AG09309 (cell line): ENCODE data around the gene ZFAND2B.
"Not testable (repeated sequence)": the region's sequence is repeated elsewhere in the genome, so short reads cannot be mapped to it uniquely, and the experiment has no call there.

Source experiments
- DNase-seq: peaks from one replicate; pipeline ENCODE4 v3.0.0-alpha.2; 2010; ENCODE audit warnings: low read depth
- H3K4me3 ChIP-seq: 2 replicates; pipeline ENCODE4 v1.5.1; 2011; ENCODE audit warnings: mild to moderate bottlenecking, low read depth, low read length, moderate library complexity; ENCODE audit not compliant: control insufficient read depth
- TF ChIP-seq, protein P1 (sequence below): IDR thresholded peaks from 2 replicates; pipeline ENCODE4 v1.5.1; 2011; ENCODE audit warnings: mild to moderate bottlenecking, low read depth, low read length, inconsistent platforms; ENCODE audit not compliant: insufficient read depth, control insufficient read depth; ENCODE audit errors: missing control alignments

ZFAND2B gene

DNA sequence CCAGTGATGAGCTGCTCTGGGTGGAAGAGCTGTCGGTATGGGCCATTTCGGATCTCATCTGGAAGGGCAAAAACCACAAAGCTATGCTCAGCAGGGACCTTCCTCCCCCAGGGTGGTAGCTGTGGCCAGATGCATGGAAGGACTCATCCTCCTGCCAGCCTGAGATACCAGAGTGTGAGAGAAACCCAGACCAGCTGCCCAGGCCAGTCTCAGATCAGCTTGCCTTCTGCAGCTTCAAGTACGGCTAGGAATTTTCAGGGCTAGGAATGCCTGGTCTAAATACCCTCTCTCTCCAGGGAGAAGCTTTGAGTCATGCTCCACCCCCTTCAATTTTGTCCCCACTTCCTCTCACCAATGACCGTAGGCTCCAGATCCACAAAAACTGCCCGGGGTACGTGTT lies 45.1 kb downstream of the ZFAND2B start:
- TF ChIP-seq, protein P1, sequence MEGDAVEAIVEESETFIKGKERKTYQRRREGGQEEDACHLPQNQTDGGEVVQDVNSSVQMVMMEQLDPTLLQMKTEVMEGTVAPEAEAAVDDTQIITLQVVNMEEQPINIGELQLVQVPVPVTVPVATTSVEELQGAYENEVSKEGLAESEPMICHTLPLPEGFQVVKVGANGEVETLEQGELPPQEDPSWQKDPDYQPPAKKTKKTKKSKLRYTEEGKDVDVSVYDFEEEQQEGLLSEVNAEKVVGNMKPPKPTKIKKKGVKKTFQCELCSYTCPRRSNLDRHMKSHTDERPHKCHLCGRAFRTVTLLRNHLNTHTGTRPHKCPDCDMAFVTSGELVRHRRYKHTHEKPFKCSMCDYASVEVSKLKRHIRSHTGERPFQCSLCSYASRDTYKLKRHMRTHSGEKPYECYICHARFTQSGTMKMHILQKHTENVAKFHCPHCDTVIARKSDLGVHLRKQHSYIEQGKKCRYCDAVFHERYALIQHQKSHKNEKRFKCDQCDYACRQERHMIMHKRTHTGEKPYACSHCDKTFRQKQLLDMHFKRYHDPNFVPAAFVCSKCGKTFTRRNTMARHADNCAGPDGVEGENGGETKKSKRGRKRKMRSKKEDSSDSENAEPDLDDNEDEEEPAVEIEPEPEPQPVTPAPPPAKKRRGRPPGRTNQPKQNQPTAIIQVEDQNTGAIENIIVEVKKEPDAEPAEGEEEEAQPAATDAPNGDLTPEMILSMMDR, result no peak
- no peak for DNase-seq
- H3K4me3 ChIP-seq, result no peak overlapping the region

GRCh38 chr2:219252084-219252483 lies 45.5 kb downstream of the ZFAND2B start:
- no peak overlapping the region for H3K4me3 ChIP-seq
- DNase-seq, result no peak
- TF ChIP-seq, protein P1, result no peak

DNA sequence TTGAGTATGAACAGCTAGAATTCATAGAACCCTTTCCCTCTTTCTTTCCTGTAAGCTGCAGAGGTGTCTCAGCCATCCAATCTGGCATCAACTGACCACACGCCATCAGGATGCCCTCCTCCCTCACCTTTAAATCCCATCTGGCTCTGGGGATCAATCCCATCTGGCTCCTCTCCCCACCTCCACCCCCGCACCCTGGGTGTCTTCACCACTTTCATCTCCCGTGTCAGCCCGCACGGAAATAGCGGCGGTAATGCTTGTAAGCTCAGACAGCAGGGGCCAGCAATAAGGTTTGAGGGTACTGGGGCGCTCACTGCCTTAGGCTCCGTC lies 46.0 kb downstream of the ZFAND2B start:
- TF ChIP-seq, protein P1, result no peak
- DNase-seq, result no peak
- peak overlapping the region; percentile 52 for H3K4me3 ChIP-seq

- peak within 1 kb of the TSS; percentile 52 for H3K4me3 ChIP-seq
- no peak for DNase-seq
- TF ChIP-seq, protein P1, result no peak
These were observed 46.5 kb downstream of the ZFAND2B start, which contains the start of gene TUBA4B for GRCh38 chr2:219252900-219253752. TSS of gene TUBA4B (plus strand) at chr2:219253243. CDS start at chr2:219253408, 165 bp downstream.

DNA sequence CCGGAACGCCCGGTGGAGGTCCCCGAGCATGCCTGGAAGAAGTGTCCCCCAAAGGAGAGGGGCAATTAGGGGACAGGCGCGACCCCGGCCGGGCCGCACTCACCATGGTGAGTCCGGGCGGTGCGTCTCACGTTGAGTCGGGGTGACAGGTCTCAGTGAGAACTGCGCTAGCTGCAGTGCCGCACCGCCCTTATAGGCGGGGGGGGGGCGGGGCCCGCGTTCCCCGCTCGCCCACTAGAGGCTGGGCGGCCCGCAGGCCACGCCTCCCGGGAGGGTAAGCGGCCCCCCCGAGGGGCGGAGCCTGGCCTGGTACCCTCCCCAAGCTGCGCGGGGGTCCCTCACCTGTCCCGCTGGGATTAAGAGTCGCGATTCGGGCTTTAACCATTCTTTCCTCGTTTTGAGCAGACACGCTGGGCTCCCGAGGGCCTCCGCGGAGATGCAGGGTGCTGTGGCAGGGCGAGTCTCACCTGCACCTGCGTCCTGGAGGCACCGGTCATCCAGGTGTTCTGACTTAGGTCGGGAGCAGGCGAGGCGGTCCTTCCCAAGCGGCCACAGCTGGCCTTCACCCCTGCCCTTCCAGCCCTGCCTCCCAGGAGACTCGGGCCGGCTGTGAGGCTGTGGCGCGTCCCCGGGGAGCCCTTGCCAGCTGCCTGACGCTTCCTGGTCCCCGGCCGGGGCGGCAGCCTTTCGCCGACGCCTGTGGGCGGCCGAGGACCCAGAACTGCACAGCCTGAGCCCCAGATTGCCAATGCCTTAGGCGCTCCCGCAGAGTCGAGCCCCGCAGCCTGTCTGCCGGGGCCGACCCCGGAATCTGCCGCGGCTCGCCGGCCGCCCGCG lies 47.4 kb downstream of the ZFAND2B start, which contains the start of gene TUBA4A:
Gene TUBA4A, minus strand, starts transcription at position 166 of the 837 bp plus-strand sequence. Its CDS starts 60 bp downstream, at position 106.
- TF ChIP-seq, protein P1, result no peak

GRCh38 chr2:219254590-219255201 lies 48.1 kb downstream of the ZFAND2B start:
- DNase-seq, result no peak
- TF ChIP-seq, protein P1, result no peak
- H3K4me3 ChIP-seq, result peak overlapping the region; percentile 52

More for the DNA sequence above, 47.4 kb downstream of the ZFAND2B start, which contains the start of gene TUBA4A:
- no peak for DNase-seq
- H3K4me3 ChIP-seq, result peak within 1 kb of the TSS; percentile 52

- H3K4me3 ChIP-seq, DNase-seq: not testable (repeated sequence)
These were observed 52.4 kb downstream of the ZFAND2B start for GRCh38 chr2:219258942-219259341.
